Left renal cortex interstitium (tissue), 4 donors: ENCODE measurements around the gene BCL7C. TPM values are rescaled to one million over a fixed set of nuclear protein-coding genes. Genes with fewer than 3 reads are reported as not detected.
A peak's percentile ranks its signal among the peaks of the same experiment; 100 is the strongest.
"Not testable (repeated sequence)": the region's sequence is repeated elsewhere in the genome, so short reads cannot be mapped to it uniquely, and the experiment has no call there.

Source experiments
- DNase-seq, 4 donors: peaks; one replicate each; pipeline ENCODE4 v3.0.0-alpha.2; 2013; ENCODE audit warnings: low read depth in 4 of 4, low spot score in 2 of 4, missing footprints in 1 of 4
- polyA plus RNA-seq, 4 donors: library from polyadenylated mRNA; unstranded; fragments of 120-200 nt; gene quantifications; one replicate each; pipeline ENCODE4 v1.2.1, GENCODE V29; 2013; ENCODE audit not compliant: insufficient read length in 4 of 4

BCL7C gene
- polyA plus RNA-seq = 10 to 100 TPM; 38.4 to 57.2 (median 44.5) TPM

- peak in 3 of 4 donors; percentile 77 to 92 (median 80) for DNase-seq
These were observed at the start of gene BCL7C for GRCh38 chr16:30893744-30894539. Gene BCL7C, minus strand, starts transcription at chr16:30894077. Its CDS starts 133 bp downstream, at chr16:30893944.

DNA sequence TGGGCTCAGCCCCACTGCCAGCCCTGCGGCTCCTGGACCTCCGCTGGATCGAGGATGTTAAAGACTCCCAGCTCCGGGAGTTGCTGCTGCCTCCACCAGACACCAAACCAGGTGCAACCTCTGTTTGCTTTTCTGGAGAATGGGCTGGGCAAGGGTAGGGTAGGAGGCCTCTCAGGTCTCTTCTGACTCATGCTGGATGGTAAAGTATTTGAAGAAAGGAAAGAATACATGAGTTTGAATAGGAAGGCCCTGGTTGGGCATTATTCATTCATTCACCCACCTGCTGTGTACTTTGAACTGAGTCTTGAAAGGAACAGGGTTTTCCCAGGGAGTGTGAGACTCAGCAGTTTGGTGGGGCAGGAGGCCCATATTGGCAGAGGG is 48.5 kb upstream of the BCL7C start:
- DNase-seq = no peak

GRCh38 chr16:30941600-30942425 is 47.9 kb upstream of the BCL7C start:
- DNase-seq = no peak

- not testable (repeated sequence) for DNase-seq
These were observed 45.7 kb upstream of the BCL7C start for GRCh38 chr16:30939571-30939970.

GRCh38 chr16:30937692-30938091 is 43.8 kb upstream of the BCL7C start:
- DNase-seq = no peak

DNA sequence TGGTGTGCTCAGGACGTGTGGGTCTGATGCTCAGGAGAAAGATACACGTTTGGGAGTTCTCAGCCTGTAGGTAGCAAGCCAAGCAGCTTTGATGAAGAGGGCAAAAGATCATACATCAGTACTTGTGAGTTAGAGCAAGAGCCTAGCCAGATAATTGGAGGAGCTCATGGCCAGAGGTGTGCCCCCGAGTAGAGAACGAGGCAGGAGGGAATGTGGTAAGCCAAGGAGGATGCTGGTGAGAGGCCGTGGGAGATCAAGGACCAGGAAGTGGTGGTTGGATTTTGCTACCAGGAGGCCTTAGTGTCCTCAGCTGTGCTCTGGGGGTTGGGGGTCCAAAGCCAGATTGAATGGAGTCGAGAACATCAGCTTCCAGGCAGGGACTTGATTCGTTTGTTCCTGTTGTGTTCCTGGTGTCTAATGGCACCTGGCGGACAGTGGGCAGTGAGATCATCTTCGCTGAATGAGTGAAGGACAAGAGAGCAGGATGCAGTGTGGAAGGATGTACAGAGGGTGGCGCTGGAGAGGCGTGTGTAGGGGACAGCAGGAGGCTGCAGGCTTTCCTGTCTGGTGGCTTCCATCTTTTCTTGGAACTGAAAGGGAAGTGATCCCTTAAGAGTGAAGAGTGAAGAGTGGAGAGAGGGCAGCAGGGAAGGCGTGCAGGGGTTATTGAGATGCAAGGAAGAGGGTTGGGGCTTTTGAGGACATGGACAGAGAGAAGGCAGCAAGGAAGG is 41.1 kb upstream of the BCL7C start:
- DNase-seq = no peak

GRCh38 chr16:30931068-30931650 is 37.3 kb upstream of the BCL7C start:
- DNase-seq = no peak

DNA sequence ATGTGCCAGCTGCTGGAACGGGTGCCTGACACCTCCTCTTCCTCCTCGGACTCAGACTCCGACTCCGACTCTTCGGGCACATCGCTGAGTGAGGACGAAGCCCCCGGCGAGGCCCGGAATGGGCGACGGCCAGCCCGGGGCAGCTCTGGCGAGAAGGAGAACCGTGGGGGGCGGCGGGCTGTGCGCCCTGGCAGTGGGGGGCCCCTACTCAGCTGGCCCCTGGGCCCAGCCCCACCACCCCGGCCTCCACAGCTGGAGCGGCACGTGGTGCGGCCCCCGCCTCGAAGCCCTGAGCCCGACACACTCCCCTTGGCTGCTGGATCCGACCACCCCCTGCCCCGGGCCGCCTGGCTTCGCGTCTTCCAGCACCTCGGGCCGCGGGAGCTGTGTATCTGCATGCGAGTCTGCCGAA is 36.3 kb upstream of the BCL7C start:
- no peak for DNase-seq

GRCh38 chr16:30929167-30929566 is 35.3 kb upstream of the BCL7C start:
- DNase-seq = no peak

DNA sequence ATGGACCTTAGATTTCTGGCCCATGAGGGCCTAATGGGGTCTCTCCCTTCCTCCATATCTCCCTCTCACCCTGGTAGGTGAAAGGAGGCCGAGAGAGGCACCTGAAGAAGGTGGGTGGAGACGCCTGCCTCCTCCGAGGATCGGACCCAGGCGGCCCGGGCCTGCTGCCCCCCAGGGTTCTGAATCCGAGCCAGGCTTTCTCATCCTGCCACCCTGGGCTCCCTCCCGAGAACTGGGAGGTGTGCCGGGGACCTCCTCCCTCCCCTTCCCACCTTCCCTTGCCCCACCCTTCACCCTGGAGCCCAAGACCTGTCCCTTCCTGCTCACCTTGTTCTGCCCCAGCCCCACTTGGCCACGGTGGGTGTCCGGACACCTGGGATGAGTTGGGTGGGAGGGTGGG is 34.5 kb upstream of the BCL7C start:
- no peak for DNase-seq

DNA sequence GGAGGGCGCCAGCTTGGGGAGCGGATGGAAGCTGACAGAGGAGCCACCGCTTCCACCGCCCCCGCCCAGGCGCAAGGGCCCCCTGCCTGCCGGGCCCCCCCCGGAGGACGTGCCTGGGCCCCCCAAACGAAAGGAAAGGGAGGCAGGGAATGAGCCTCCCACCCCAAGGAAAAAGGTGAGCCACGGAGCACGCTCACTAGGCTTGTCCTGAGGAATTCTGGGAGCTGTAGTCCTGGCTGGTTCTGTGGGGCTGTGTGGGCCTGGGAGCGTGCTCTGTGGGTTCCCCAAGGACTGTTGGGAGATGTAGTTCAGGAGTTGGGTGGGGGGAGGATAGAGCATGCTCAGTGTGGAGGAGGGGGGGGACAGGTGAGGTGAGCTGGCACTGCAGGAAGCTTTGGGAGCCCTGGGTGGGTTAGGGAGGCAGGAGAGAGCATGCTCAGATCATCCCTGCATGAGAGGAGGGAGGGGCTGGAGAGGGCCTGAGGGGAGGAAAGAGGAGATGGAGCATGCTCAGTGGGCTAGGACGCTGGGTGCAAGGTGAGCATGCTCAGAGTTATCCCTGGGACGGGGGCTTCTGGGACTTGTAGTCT is 34.0 kb upstream of the BCL7C start:
- DNase-seq = peak in 3 of 4 donors; percentile 52 to 80 (median 61)

- no peak for DNase-seq
These were observed 33.3 kb upstream of the BCL7C start for GRCh38 chr16:30926937-30927788.

DNA sequence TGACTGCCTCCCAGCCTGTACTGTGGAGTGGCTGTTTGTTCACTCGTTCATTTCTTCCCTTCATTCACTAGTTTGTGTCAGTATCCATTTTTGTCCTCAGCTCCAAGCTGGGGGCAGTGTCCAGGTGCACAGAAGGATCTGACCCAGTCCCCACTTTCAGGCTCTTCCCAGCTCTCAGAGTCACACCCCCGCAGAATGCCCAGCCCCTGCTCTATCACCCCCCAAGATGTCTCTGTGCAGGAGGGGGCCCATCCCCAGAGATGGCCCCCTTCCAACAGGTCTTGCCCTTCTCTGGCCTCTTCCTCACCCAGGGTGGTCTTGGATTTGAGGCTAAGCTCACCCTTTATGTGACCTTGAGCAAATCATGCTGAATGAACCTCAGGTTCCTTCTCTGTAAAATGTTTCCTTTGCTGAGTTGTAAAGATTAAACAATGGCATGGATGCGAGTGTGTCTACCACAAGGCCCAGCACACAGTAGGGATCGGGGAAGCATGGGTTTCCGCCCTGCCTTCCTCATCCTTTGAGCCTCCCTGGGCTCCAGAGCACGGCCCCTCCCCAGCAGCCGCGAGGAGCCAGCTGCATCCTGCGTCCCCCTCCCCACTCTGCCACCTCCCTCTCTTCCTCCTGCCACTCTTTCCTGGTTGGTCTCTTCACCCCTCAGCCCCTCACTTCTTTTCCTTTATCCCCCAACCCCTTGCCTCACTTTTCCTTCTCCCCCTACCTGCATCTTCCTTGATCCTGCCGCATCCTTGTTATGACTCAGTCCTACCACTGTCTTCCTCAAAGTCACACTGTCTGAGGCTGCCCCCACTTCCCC is 32.3 kb upstream of the BCL7C start:
- DNase-seq = no peak

DNA sequence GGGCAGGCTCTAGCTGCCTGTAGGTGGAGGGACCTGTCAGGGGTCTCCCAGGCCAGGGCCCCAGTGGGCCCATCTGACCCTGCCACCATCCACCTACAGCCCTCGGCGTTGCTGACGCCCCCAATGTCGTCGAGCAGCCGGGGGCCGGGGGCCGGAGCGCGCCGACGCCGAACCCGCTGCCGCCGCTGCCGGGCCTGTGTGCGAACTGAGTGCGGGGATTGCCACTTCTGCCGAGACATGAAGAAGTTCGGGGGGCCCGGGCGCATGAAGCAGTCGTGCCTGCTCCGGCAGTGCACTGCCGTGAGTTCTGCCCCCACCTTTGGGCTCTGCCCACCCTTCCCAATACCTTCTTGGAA is 31.7 kb upstream of the BCL7C start:
- no peak for DNase-seq

- no peak for DNase-seq
These were observed 31.2 kb upstream of the BCL7C start for GRCh38 chr16:30924913-30925631.

DNA sequence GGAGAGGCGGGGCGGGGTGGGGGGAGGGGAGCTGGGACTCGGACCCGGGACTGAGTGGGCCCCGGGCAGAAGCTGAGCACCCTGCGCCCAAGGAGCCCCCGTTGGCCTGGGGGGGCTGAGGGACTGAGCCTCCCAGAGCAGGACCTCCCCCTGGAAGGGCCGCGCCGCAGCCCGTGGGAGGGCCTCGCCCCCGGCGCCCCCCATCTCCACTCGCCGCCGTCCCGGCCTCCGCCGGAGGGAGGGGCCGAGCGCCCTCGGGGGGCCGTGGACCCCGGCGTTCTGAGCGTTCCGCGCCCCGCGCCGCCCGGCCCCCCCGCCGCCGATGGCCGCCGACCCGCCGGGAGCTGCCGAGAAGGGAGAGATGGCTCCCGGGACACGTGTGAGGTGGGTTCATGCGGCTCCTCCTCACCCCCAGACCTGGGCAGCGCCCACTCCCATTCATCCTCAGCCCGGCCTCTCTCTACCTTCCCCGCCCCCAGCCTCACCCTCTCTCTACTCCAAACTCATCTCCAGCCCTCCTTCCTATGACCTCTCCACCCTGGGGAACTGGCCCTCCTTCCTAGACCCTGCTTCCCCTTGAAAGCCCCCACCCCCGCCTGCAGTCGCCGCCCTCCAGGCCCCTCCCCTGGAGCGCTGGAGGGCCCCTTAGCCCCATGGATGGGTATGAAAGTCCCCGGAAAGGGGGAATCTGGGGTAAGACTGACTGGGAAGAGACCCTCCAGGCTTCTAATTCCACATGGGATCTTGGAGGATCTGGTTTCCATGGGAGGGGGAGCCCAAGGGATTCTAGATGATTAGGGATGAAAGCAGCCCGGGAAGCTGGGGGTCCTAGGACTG is 30.4 kb upstream of the BCL7C start:
- DNase-seq = no peak

GRCh38 chr16:30923554-30924075 is 29.7 kb upstream of the BCL7C start, which contains the start of gene FBXL19:
Gene FBXL19, plus strand, starts transcription at chr16:30923572. Its CDS starts 2,183 bp downstream, at chr16:30925755.
- peak in 1 of 4 donors; percentile 45 for DNase-seq
